Measurements from ENCODE around the gene KIF11.
A peak's percentile ranks its signal among the peaks of the same experiment; 100 is the strongest.

Gene KIF11

DNA sequence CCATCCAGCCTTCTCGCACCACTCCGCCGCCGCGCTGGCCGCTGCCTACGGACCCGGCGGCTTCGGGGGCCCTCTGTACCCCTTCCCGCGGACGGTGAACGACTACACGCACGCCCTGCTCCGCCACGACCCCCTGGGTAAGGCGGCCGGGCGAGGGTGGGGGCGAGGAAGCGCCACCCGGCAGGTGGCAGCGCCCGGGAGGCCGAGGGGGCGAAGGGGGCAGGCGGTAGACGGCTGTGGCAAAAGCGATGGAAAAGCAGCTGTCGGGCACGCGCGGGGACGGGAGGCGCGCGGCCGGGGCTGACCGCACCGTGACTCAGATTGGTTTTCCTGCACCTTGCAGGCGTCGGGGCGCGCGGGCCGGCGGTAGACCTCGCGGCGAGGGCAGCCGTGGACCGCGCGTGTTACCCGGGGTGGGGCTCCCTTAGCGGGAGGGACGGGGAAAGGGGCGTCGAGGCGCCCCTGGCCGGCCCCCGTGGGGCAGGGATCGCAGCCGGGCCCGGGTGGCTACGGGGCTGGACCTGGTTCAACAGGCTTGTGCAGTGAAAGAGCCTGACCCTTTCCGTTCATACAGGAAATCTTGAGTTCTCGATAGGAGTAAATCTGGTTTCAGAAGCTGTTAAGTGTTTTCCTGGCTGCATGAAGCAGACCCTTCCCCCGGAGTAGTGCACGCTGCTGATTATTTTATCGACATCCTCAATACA, 97.4 kb downstream of the KIF11 start:
- H3K4me3 ChIP-seq (ENCODE audit: low read depth, low read length): peak overlapping the region; percentile 85
- DNase-seq (ENCODE audit: low read depth): peak; percentile 75
- TF ChIP-seq, protein P1, sequence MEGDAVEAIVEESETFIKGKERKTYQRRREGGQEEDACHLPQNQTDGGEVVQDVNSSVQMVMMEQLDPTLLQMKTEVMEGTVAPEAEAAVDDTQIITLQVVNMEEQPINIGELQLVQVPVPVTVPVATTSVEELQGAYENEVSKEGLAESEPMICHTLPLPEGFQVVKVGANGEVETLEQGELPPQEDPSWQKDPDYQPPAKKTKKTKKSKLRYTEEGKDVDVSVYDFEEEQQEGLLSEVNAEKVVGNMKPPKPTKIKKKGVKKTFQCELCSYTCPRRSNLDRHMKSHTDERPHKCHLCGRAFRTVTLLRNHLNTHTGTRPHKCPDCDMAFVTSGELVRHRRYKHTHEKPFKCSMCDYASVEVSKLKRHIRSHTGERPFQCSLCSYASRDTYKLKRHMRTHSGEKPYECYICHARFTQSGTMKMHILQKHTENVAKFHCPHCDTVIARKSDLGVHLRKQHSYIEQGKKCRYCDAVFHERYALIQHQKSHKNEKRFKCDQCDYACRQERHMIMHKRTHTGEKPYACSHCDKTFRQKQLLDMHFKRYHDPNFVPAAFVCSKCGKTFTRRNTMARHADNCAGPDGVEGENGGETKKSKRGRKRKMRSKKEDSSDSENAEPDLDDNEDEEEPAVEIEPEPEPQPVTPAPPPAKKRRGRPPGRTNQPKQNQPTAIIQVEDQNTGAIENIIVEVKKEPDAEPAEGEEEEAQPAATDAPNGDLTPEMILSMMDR (conservative IDR thresholded peaks at IDR 0.05; ENCODE audit: low read depth, low read length): no peak

DNA sequence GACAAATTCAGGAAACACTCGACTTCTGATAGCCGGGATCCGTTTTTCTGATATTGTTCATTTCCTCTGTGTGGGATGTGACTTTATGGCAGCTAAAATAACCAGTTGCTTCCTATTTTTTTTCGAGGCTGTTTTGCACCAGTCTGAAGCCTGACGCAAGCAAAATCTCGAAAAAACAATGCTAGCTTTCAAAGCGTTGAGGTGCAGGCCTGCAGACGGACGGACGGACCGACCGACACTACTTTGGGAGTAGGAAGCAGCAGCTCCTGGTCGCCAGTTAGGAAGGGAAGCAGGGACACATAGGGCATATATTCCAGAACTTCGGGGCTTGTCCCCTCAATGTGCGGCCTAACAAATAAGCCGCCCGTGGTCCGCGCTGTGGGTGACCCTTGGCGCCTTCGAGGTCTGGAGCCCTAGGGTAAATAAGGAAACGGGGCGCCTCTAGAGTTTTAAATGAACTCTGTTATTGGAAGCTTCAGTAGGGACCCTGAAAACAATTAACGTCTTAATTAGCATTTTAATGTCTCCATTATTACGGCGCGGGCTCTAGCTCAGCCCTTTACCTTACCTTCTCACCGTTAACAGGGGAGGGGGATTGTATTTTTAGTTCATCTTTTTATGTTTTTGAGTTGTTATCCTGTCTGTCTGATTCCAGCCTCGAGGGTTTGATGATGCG, 98.1 kb downstream of the KIF11 start:
- peak overlapping the region; percentile 85 for H3K4me3 ChIP-seq (ENCODE audit: low read depth, low read length)
- DNase-seq (ENCODE audit: low read depth): no peak
- TF ChIP-seq, protein P1 (conservative IDR thresholded peaks at IDR 0.05; ENCODE audit: low read depth, low read length): no peak

DNA sequence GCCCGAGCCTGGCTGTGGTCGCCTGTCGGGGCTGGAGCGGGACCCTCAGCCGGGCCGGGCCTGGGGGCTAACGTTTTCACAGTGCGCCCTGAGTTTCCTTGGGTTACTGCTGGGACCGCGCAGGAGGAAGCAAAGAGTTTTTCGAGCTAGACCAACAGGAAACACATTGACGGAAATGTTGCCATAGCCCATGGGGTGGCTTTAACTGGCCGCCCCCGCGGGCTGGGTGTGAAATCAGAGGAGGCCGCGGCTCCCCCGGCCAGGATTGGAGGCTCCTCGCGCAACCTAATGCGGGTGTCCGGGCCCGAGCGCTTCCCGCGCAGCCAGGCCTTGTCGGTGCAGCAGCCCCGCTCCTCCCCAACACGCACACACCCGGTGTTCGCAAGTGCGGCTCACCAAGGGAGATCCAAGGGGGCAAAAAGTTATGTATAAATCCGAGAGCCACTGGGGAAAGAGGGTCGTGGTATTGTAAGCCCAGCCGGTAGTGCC, 98.7 kb downstream of the KIF11 start:
- H3K4me3 ChIP-seq (ENCODE audit: low read depth, low read length): no peak overlapping the region
- TF ChIP-seq, protein P1 (conservative IDR thresholded peaks at IDR 0.05; ENCODE audit: low read depth, low read length): no peak
- DNase-seq (ENCODE audit: low read depth): no peak

DNA sequence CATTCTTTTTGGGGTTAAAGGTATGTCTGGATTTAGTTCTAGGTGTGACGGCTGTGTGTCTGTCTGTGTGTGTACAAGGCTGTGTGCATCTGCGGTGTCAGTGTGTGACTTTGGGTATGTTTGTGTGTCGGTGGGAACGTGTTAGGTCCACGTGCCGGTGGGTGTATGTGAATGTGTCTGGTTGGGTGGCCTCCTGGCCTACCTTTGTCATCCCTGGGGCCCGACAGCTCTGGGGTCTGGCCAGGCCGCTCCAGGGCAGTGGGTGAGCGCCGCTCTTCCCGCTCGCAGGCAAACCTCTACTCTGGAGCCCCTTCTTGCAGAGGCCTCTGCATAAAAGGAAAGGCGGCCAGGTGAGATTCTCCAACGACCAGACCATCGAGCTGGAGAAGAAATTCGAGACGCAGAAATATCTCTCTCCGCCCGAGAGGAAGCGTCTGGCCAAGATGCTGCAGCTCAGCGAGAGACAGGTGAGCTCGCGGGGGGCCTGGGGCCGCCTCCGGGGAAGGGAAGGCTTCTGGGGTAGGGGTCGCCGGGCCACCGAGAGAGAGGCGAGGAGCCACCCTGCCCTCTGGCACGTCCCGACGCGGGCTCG, 99.2 kb downstream of the KIF11 start:
- TF ChIP-seq, protein P1 (conservative IDR thresholded peaks at IDR 0.05; ENCODE audit: low read depth, low read length): no peak
- DNase-seq (ENCODE audit: low read depth): no peak
- H3K4me3 ChIP-seq (ENCODE audit: low read depth, low read length): peak overlapping the region; percentile 28

DNA sequence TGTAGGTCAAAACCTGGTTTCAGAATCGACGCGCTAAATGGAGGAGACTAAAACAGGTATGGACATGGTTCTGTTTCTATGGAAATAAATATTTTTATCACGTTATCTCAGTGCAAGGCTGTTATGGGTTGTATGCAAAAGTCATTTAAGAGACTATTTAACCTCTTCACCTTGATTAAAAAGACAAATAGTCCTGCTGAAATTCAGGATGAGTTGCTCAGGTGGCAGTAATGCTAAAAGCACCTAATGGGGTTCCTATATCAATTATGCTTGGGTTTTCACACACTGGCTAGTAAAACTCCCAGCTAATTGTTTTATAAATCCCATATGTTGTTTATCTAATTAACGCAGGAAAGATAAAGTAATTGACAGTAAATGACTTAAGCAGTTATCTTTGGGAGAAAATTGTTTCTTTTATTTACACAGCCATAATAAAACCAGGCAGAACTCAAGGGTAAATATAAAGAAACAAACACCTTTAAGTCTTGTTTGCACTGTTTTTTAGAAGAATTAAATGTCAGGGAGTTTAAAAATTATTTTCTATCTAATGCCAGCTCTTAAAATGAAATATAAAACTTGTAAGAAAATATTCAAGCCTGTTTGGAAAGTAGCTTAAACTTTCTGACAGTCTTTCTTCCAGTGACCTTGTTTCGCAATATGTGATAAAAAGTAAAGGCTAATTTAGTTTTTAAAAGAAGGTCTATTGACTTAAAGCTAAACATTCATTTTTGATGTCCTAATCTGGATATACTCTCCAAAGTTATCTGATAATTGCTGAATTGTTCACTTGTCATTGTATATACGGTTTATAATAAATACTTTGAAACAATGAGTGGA, 100.0 kb downstream of the KIF11 start:
- TF ChIP-seq, protein P1 (conservative IDR thresholded peaks at IDR 0.05; ENCODE audit: low read depth, low read length): no peak
- H3K4me3 ChIP-seq (ENCODE audit: low read depth, low read length): no peak overlapping the region
- no peak for DNase-seq (ENCODE audit: low read depth)

DNA sequence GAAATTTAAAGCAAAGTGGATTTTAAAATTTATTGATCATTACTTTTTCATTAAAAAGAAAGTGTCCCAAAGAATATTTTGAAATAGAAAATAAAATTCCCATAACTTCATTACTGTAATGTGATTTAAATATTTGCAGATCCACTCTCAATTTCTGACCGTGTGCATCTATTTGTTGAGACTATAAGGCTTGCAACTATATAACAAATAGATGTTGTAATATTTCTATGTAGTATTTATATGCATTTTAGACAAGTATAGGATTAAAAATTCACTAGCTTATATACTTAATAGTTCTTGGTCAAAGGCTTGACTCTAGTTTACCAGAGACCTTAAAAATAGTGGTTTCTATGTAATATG, 100.6 kb downstream of the KIF11 start:
- DNase-seq (ENCODE audit: low read depth): no peak
- H3K4me3 ChIP-seq (ENCODE audit: low read depth, low read length): no peak overlapping the region
- TF ChIP-seq, protein P1 (conservative IDR thresholded peaks at IDR 0.05; ENCODE audit: low read depth, low read length): no peak

All from choroid plexus epithelial cell (primary cell).